UCSD-AML1 (cell line): Measurements from ENCODE around the gene GAL.
"Not testable (repeated sequence)": the region's sequence is repeated elsewhere in the genome, so short reads cannot be mapped to it uniquely, and the experiment has no call there.

Experiments
- DNase-seq: peaks from one replicate; lab custom pipeline; 2025; ENCODE audit not compliant: unreplicated experiment; lab: John Stamatoyannopoulos, UW

Gene GAL, protein sequence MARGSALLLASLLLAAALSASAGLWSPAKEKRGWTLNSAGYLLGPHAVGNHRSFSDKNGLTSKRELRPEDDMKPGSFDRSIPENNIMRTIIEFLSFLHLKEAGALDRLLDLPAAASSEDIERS

GRCh38 chr11:68684385-68685356, at the start of gene GAL:
GAL (plus strand) TSS chr11:68684544; CDS start chr11:68684924, 380 bp downstream.
- DNase-seq = no peak

GRCh38 chr11:68634606-68635005, 49.7 kb upstream of the GAL start:
- not testable (repeated sequence) for DNase-seq

GRCh38 chr11:68635172-68635571, 49.2 kb upstream of the GAL start:
- not testable (repeated sequence) for DNase-seq

GRCh38 chr11:68635883-68636282, 48.5 kb upstream of the GAL start:
- DNase-seq = not testable (repeated sequence)

GRCh38 chr11:68639322-68639721, 45.0 kb upstream of the GAL start:
- not testable (repeated sequence) for DNase-seq

DNA sequence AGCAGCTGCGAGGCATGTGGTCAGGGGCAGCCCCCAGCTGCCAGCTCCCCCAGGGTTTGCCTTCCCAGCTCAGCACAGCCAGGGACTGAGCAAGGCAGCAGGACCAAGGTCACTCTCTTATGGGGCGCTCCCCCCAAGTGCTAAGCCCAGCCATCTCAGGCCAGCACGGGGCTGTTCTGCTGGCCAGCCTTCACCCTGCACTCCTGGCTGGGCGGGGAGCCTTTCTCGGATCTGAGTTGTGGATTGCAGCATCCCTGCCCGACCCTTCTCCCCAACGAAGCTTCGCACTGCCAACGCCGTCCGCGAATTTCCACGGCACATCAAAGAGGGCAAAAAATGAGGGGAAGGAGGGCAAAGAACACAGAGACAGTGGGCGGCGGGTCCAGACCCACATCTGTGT, 42.5 kb upstream of the GAL start:
- no peak for DNase-seq

DNA sequence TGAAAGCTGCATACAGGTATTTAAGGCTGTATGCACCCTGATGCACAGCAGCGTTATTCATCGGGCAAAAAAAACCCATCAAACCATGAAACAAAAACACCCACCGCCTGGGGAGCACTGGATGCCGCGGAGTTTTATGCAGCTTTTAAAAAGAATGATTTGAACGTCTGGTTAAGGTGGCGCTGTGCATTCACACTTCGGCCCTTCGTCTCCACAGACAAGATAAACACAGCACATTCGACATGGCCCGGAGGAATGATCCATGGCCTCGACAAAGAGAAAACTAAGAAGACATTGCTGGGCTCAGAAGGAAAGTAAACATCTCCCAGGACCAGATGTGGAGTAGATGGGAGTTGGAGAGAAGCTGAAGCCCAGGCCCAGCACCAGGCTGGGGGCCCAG, 40.8 kb upstream of the GAL start:
- no peak for DNase-seq

- no peak for DNase-seq
These were observed 37.5 kb upstream of the GAL start for GRCh38 chr11:68646832-68647231.

DNA sequence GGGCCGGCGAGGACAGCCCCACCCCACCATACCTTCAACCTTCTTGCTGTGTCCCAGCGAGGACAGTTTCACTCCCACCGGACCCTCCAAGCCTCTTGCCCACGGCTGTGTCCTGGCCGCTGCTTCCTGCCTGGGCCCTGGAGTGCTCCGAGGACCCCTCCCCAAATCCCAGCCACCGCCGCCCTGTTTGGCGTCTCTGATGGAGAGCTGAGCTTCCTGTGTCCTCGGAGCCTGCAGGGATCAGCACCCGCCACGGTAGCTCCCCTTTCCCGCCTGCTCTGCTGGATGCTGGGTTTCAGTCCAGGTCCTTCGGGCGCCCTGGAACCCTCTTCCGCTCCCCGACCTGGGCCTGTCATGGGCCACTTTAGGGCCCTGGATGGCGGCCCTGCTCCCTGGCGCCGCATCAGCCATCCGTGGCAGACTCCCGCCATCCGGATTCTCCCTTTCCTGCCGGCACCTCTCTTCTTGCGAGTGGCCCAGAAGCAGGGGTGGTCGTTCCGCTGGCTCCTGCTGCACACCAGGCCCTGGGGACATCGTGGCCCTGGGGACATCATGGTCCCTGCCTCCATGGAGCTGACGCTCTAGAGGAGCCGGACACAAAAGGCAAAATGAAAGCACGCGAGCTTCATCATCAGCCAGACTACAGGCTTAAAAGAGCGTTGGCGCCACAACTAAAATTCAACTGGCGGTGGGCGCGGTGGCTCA, 34.3 kb upstream of the GAL start:
- no peak for DNase-seq

DNA sequence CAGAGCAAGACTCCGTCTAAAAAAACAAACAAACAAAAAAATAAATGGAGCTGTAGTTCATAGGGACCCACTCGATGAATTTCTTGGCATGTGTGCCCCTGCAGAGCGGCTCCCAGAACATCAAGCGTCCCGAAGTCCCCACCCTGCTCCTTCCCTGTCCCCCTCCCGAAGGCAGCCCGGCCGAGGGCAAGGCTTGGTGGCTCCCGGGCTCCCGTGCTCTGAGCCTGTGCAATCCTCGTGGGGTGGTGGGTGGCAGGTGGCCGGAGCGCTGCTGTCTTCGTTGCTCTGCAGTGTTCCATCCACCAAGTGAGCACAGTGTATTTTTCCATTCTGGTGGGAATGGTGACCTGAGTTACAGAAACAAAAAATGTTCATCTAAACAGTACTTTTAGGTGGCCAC, 33.5 kb upstream of the GAL start:
- no peak for DNase-seq

DNA sequence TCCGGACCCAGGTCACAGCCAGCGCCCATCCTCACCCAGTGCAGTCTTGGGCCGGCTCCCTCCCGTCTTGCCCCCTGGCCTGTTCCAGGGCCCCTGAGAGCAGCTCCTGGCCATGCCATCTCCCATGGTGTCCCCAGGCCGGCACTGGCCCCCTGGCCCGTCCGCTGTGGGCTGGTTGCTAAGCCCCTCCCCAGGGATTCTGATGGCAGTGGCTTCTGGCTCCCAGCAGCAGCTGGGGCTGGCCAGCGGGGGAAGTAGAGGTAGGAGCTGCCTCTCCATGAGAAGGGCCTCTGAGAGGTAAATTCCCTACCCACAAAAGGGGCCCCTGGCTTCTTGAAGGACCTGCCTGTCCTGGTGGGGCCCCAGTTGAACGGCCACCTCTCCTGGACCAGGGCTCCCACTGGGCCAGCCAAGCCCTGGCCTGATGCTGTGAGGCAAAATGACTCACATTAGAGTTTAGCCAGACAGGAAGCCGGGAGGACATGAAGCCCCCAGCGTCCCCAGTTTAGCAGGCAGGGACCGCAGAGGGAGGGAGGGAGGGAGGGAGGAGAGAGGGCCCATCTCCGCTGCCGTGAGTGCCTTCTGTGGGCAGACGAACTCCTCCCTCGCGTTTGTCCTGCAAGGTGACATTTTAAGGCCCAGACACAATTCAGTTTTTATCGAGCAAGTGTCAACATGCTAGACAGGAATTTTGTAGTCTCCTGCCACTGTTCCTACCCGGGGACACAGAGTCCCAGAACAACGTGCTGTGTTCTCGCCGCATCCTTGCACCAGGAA, 32.9 kb upstream of the GAL start:
- no peak for DNase-seq

DNA sequence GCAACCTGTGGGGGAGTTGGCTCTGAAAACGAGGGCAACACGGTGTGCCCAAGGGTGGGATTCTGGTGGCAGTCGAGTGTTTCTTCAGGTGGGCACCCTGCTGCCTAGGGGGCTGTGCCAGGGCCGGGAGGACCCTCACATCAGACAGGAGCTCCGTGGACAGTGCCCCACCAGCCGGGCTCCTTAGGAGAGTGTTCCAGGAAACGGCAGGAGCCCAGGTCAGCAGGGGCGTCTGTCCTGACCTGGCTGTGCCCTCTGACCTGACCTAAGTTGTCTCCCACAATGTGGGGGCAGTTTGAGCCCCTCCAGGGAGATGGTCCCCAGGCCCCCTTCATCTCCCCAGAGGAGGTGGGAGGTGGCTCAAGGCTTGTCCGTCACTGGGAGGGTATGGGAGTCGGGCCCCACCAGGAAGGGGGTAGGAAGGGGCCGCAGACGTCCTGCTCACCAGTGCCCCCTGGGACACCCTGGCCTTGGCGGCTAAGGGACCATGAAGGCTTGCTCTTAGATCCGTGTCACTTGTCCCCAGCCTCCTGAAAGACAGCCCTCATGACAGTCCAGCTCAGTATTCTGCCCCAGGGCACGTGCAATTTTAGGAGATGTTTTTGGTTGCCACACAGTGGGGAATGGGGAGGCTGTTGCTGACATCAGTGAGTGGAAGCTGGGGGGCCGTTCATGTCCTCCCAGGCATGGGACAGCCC, 32.2 kb upstream of the GAL start:
- DNase-seq = no peak

DNA sequence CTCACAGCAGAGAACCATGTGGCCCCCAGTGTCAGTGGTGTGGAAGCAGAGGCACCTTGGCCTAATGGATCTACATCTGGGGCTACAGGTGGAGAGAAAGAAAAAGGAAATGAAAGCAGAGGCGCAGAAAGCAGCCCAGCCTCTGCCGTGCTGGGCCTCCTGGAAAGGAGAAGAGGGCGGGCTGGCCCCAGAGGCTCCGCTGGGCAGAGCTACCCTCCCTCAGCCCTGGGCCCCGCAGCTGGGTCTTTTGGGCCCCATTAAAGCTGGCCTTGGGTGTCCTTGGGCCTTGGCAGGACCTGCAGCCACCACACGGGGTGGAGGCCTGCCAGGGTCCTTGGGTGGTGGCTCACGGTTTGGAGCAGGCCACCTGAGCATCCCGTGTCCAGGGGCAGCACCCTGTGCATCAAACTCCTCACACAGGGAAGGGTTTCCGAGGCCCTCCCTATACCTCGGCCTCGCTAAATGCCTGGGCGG, 31.6 kb upstream of the GAL start:
- DNase-seq = no peak

- no peak for DNase-seq
These were observed 30.6 kb upstream of the GAL start for GRCh38 chr11:68653486-68654430.

DNA sequence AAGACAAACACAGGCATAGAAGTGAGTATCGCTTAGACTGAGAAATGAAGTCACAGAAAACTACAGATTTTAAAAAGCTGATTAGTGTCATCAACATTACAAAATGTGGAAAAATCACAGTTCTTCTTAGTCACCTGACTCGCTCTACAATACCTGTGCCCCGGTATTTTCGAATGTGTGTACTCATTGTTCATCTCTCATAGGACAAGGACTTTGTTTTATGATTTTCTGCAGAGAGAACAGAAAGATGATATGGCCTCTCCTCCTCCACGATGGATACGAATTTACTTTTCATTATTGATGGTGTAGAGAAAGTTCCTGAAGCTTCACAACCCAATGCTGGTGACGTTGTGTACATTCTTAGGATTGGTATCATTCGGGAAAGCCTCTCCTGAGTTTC, 29.4 kb upstream of the GAL start:
- DNase-seq = no peak

GRCh38 chr11:68655406-68655805, 28.9 kb upstream of the GAL start:
- DNase-seq = no peak

GRCh38 chr11:68655806-68656205, 28.5 kb upstream of the GAL start:
- DNase-seq = no peak

DNA sequence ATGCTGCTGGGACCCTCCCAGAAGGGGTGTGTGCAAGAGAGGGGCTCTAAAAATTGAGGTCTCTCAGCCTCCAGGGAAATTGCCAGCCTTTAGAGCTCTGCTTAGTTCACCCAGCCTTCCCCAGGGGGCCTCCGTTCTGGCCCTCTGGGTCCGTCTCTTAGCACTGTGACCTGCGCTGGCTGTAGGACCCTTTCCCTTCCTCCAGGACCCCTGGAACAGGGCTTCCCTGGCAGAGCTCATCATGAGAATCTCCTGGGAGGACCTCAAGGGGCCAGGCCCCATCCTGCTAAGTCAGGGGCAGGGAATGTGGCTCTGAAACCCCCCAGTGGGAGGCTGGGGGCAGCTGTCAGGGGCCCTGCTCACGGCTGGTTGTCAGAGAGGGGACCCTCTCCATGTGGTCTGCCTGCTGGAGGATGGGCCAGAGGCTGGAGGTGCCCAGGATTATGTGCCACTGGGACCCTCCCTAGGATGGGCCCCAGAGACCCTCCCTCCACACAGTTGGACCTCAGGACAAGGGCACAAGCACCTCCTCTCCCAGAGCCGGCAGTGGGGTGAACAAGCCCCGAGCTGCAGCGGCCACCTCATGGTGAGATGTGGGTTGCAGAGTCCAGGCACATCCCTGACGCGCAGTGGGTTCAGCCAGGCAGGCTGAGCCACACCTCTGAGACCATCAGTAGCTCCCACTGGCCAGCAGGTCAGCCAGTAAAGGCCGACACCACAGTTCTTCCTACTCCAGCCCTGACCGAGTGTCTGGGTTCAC, 27.1 kb upstream of the GAL start:
- no peak for DNase-seq

DNA sequence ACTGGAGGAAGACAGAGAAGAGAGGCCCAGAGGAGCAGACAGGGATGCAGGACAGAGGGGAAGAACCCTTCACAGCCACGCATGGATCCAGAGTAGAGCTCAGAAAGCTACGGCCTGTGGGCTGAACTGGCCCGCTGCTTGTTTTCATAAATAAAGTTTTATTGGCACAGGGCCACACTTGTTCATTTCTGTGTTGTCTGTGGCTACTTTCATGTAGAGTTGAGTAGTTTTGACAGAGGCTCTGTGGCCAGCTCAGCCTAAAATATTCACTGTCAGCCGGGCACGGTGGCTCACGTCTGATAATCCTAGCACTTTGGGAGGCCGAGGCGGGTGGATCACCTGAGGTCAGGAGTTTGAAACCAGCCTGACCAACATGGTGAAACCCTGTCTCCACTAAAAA, 26.2 kb upstream of the GAL start:
- no peak for DNase-seq
